Glutamatergic neuron (in vitro differentiated cells): Measurements from ENCODE around the gene PLCB4. TPM values are rescaled to one million over a fixed set of nuclear protein-coding genes. Genes with fewer than 3 reads are reported as not detected.

Experiments
- DNase-seq: peaks from one replicate; pipeline ENCODE4 v3.0.0; 2022
- H3K27ac Mint-ChIP-seq: one replicate; pipeline ENCODE4 v1.8.0; 2020; ENCODE audit warnings: mild to moderate bottlenecking, mixed read lengths, inconsistent platforms; ENCODE audit not compliant: unreplicated experiment
- H3K27me3 Mint-ChIP-seq: one replicate; pipeline ENCODE4 v1.8.0; 2020; ENCODE audit warnings: mild to moderate bottlenecking, moderate library complexity, mixed read lengths, inconsistent platforms; ENCODE audit not compliant: unreplicated experiment
- H3K36me3 Mint-ChIP-seq: one replicate; pipeline ENCODE4 v1.8.0; 2020; ENCODE audit warnings: mild to moderate bottlenecking, mixed read lengths, inconsistent platforms; ENCODE audit not compliant: unreplicated experiment
- H3K4me1 Mint-ChIP-seq: one replicate; pipeline ENCODE4 v1.8.0; 2020; ENCODE audit warnings: mild to moderate bottlenecking, low read depth, mixed read lengths, inconsistent platforms; ENCODE audit not compliant: unreplicated experiment
- H3K4me3 Mint-ChIP-seq: one replicate; pipeline ENCODE4 v1.8.0; 2020; ENCODE audit warnings: mild to moderate bottlenecking, mixed read lengths, inconsistent platforms; ENCODE audit not compliant: unreplicated experiment
- H3K9me3 Mint-ChIP-seq: one replicate; pipeline ENCODE4 v1.8.0; 2020; ENCODE audit warnings: mild to moderate bottlenecking, moderate library complexity, mixed read lengths, inconsistent platforms; ENCODE audit not compliant: unreplicated experiment
- CTCF ChIP-seq: fragments of 200-600 bp; sonication (generic); IDR thresholded peaks from one replicate; pipeline ENCODE4 v1.5.0; 2021; ENCODE audit not compliant: partially characterized antibody, unreplicated experiment
- total RNA-seq: library from RNA; stranded (reverse); fragmentation: NEBNext Ultra II Directional; extraction: Animal tissue kit (Norgen Biotek cat#: 25700); gene quantifications from one replicate; pipeline ENCODE4 v1.2.1, GENCODE V29; 2021; ENCODE audit not compliant: unreplicated experiment

PLCB4 gene
- total RNA-seq, 1 donor from 2014 or later = 28.9 TPM

GRCh38 chr20:9066191-9066590 is 2.7 kb upstream of the PLCB4 start:
- Mint-ChIP-seq H3K9me3 (peaks cover 20% of the 10 kb centered on the region), H3K27ac (peak overlapping the region; percentile 87), H3K4me3 (peak overlapping the region; percentile 42), H3K4me1 (peaks cover 17% of the 10 kb centered on the region), H3K36me3 (peaks cover 8% of the 10 kb centered on the region), H3K27me3 (no peaks in the 10 kb centered on the region)
- peak; percentile 50 for DNase-seq
- no peak for TF ChIP-seq CTCF

GRCh38 chr20:9068233-9068801 is 570 bp upstream of the PLCB4 start:
- Mint-ChIP-seq H3K4me1 (peaks cover 27% of the 10 kb centered on the region), H3K36me3 (peaks cover 8% of the 10 kb centered on the region), H3K4me3 (peak overlapping the region; percentile 85), H3K27ac (peak overlapping the region; percentile 89), H3K9me3 (peaks cover 20% of the 10 kb centered on the region), H3K27me3 (no peaks in the 10 kb centered on the region)
- peak; percentile 81 for DNase-seq
- TF ChIP-seq CTCF = no peak

GRCh38 chr20:9070304-9070703 is 1.4 kb downstream of the PLCB4 start:
- peaks cover 27% of the 10 kb centered on the region for H3K4me1 Mint-ChIP-seq

GRCh38 chr20:9071976-9072726 is 3.3 kb downstream of the PLCB4 start:
- H3K36me3 Mint-ChIP-seq = no peaks in the 10 kb centered on the region
- no peak for TF ChIP-seq CTCF
- no peak overlapping the region for H3K4me3 Mint-ChIP-seq
- H3K27ac Mint-ChIP-seq = no peak overlapping the region
- peaks cover 17% of the 10 kb centered on the region for H3K4me1 Mint-ChIP-seq
- H3K27me3 Mint-ChIP-seq = no peaks in the 10 kb centered on the region
- H3K9me3 Mint-ChIP-seq = peaks cover 7% of the 10 kb centered on the region
- no peak for DNase-seq

More at GRCh38 chr20:9070304-9070703, 1.4 kb downstream of the PLCB4 start:
- Mint-ChIP-seq H3K4me3 (peak overlapping the region; percentile 94), H3K27me3 (no peaks in the 10 kb centered on the region), H3K27ac (no peak overlapping the region), H3K36me3 (no peaks in the 10 kb centered on the region), H3K9me3 (peaks cover 20% of the 10 kb centered on the region)
- no peak for TF ChIP-seq CTCF
- DNase-seq = no peak
